ENCODE measurements around the gene OR4D6.

The OR4D6 gene

GRCh38 chr11:59423835-59424234, 32.9 kb upstream of the OR4D6 start:
- no peak overlapping the region for H3K18ac ChIP-seq (ENCODE audit: low read length)
- WGBS (ENCODE audit: extremely low coverage, insufficient coverage, low lambda C conversion rate) = no CpG with 5 or more reads among the region's 2 CpGs
- H3K4me2 ChIP-seq (ENCODE audit: low read length) = no peak overlapping the region
- H3K4me1 ChIP-seq (ENCODE audit: control insufficient read depth, low read depth, low read length) = peaks cover 4% of the 10 kb centered on the region
- H3K23ac ChIP-seq (ENCODE audit: low read length) = no peak overlapping the region
- no peaks in the 10 kb centered on the region for H3K79me2 ChIP-seq (ENCODE audit: control insufficient read depth, insufficient read depth, low read length)
- H3K56ac ChIP-seq (ENCODE audit: low read length) = no peak overlapping the region
- no peaks in the 10 kb centered on the region for H3K27me3 ChIP-seq (ENCODE audit: insufficient read depth, low read length, poor library complexity)
- no peak overlapping the region for H3K4me3 ChIP-seq (ENCODE audit: low read length)
- no peak overlapping the region for H2BK15ac ChIP-seq (replicated peaks; ENCODE audit: low read depth)
- H3K4ac ChIP-seq (ENCODE audit: low read depth, low read length) = no peak overlapping the region
- H4K5ac ChIP-seq (ENCODE audit: low read length) = no peak overlapping the region
- H2AK5ac ChIP-seq (ENCODE audit: low read length) = no peak overlapping the region
- no peak overlapping the region for H3K9ac ChIP-seq (ENCODE audit: low read length)
- H3K27ac ChIP-seq (ENCODE audit: low read depth, low read length) = no peak overlapping the region
- no peak overlapping the region for H2BK5ac ChIP-seq (ENCODE audit: low read length)
- H2BK120ac ChIP-seq (ENCODE audit: low read depth, low read length) = no peak overlapping the region
- H3K79me1 ChIP-seq (ENCODE audit: low read length) = no peaks in the 10 kb centered on the region
- no peaks in the 10 kb centered on the region for H3K36me3 ChIP-seq (ENCODE audit: control insufficient read depth, insufficient read depth, low read length)
- no peak overlapping the region for H4K8ac ChIP-seq (ENCODE audit: low read depth, low read length)
- DNase-seq = no peak

- H3K56ac ChIP-seq (ENCODE audit: low read length) = no peak overlapping the region
- DNase-seq = no peak
- H3K79me1 ChIP-seq (ENCODE audit: low read length) = no peaks in the 10 kb centered on the region
- H3K4me3 ChIP-seq (ENCODE audit: low read length) = no peak overlapping the region
- WGBS (ENCODE audit: extremely low coverage, insufficient coverage, low lambda C conversion rate) = no CpG with 5 or more reads among the region's 4 CpGs
- H3K18ac ChIP-seq (ENCODE audit: low read length) = no peak overlapping the region
- H3K9ac ChIP-seq (ENCODE audit: low read length) = no peak overlapping the region
- no peak overlapping the region for H2AK5ac ChIP-seq (ENCODE audit: low read length)
- H3K4me2 ChIP-seq (ENCODE audit: low read length) = no peak overlapping the region
- H2BK5ac ChIP-seq (ENCODE audit: low read length) = no peak overlapping the region
- peaks cover 4% of the 10 kb centered on the region for H3K4me1 ChIP-seq (ENCODE audit: control insufficient read depth, low read depth, low read length)
- no peaks in the 10 kb centered on the region for H3K36me3 ChIP-seq (ENCODE audit: control insufficient read depth, insufficient read depth, low read length)
- H3K79me2 ChIP-seq (ENCODE audit: control insufficient read depth, insufficient read depth, low read length) = no peaks in the 10 kb centered on the region
- H2BK120ac ChIP-seq (ENCODE audit: low read depth, low read length) = no peak overlapping the region
- no peak overlapping the region for H4K5ac ChIP-seq (ENCODE audit: low read length)
- H3K27ac ChIP-seq (ENCODE audit: low read depth, low read length) = no peak overlapping the region
- no peak overlapping the region for H3K23ac ChIP-seq (ENCODE audit: low read length)
- no peak overlapping the region for H2BK15ac ChIP-seq (replicated peaks; ENCODE audit: low read depth)
- no peaks in the 10 kb centered on the region for H3K27me3 ChIP-seq (ENCODE audit: insufficient read depth, low read length, poor library complexity)
- no peak overlapping the region for H3K4ac ChIP-seq (ENCODE audit: low read depth, low read length)
- H4K8ac ChIP-seq (ENCODE audit: low read depth, low read length) = no peak overlapping the region
Observed at GRCh38 chr11:59425131-59425530, 31.6 kb upstream of the OR4D6 start.

GRCh38 chr11:59426361-59427067, 30.2 kb upstream of the OR4D6 start, which contains the start of gene OR5A2:
Gene OR5A2, minus strand, starts transcription at chr11:59426413. Its CDS starts 3,460 bp downstream, at chr11:59422953.
- Histone ChIP-seq H2AK5ac (ENCODE audit: low read length) (no peak within 1 kb of the TSS), H3K56ac (ENCODE audit: low read length) (peak within 1 kb of the TSS; percentile 58), H3K9ac (ENCODE audit: low read length) (no peak within 1 kb of the TSS), H3K23ac (ENCODE audit: low read length) (no peak within 1 kb of the TSS), H3K4me2 (ENCODE audit: low read length) (no peak within 1 kb of the TSS), H3K4me1 (ENCODE audit: control insufficient read depth, low read depth, low read length) (peaks cover 4% of the 10 kb centered on the region), H4K5ac (ENCODE audit: low read length) (no peak within 1 kb of the TSS), H3K27ac (ENCODE audit: low read depth, low read length) (peak within 1 kb of the TSS; percentile 54), H3K4ac (ENCODE audit: low read depth, low read length) (peak within 1 kb of the TSS; percentile 52), H3K27me3 (ENCODE audit: insufficient read depth, low read length, poor library complexity) (no peaks in the 10 kb centered on the region), H4K8ac (ENCODE audit: low read depth, low read length) (no peak within 1 kb of the TSS), H2BK120ac (ENCODE audit: low read depth, low read length) (peak within 1 kb of the TSS; percentile 45), H3K4me3 (ENCODE audit: low read length) (no peak within 1 kb of the TSS), H3K79me1 (ENCODE audit: low read length) (no peaks in the 10 kb centered on the region), H3K36me3 (ENCODE audit: control insufficient read depth, insufficient read depth, low read length) (no peaks in the 10 kb centered on the region), H3K18ac (ENCODE audit: low read length) (peak within 1 kb of the TSS; percentile 1), H3K79me2 (ENCODE audit: control insufficient read depth, insufficient read depth, low read length) (no peaks in the 10 kb centered on the region), H2BK5ac (ENCODE audit: low read length) (peak within 1 kb of the TSS; percentile 2), H2BK15ac (replicated peaks; ENCODE audit: low read depth) (no peak within 1 kb of the TSS)
- no CpG with 5 or more reads among the region's 5 CpGs for WGBS (ENCODE audit: extremely low coverage, insufficient coverage, low lambda C conversion rate)
- peak; percentile 92 for DNase-seq

- H3K4me3 ChIP-seq (ENCODE audit: low read length) = no peak overlapping the region
- no peak overlapping the region for H3K56ac ChIP-seq (ENCODE audit: low read length)
- no peak overlapping the region for H3K27ac ChIP-seq (ENCODE audit: low read depth, low read length)
Observed at GRCh38 chr11:59427068-59427382, 29.7 kb upstream of the OR4D6 start.

GRCh38 chr11:59429924-59430516, 26.7 kb upstream of the OR4D6 start:
- Histone ChIP-seq H3K36me3 (ENCODE audit: control insufficient read depth, insufficient read depth, low read length) (no peaks in the 10 kb centered on the region), H3K18ac (ENCODE audit: low read length) (no peak overlapping the region), H3K56ac (ENCODE audit: low read length) (no peak overlapping the region), H3K23ac (ENCODE audit: low read length) (no peak overlapping the region), H3K9ac (ENCODE audit: low read length) (no peak overlapping the region), H4K5ac (ENCODE audit: low read length) (no peak overlapping the region), H3K79me1 (ENCODE audit: low read length) (no peaks in the 10 kb centered on the region), H4K8ac (ENCODE audit: low read depth, low read length) (no peak overlapping the region), H3K27ac (ENCODE audit: low read depth, low read length) (no peak overlapping the region), H2BK15ac (replicated peaks; ENCODE audit: low read depth) (no peak overlapping the region), H2AK5ac (ENCODE audit: low read length) (no peak overlapping the region), H2BK120ac (ENCODE audit: low read depth, low read length) (no peak overlapping the region), H3K4ac (ENCODE audit: low read depth, low read length) (no peak overlapping the region), H3K4me2 (ENCODE audit: low read length) (no peak overlapping the region), H2BK5ac (ENCODE audit: low read length) (no peak overlapping the region), H3K79me2 (ENCODE audit: control insufficient read depth, insufficient read depth, low read length) (no peaks in the 10 kb centered on the region), H3K4me1 (ENCODE audit: control insufficient read depth, low read depth, low read length) (peaks cover 4% of the 10 kb centered on the region), H3K4me3 (ENCODE audit: low read length) (no peak overlapping the region), H3K27me3 (ENCODE audit: insufficient read depth, low read length, poor library complexity) (no peaks in the 10 kb centered on the region)
- DNase-seq = peak; percentile 77
- 100% methylated on average over 1 of the region's 4 CpGs for WGBS (ENCODE audit: extremely low coverage, insufficient coverage, low lambda C conversion rate)

More at GRCh38 chr11:59427068-59427382, 29.7 kb upstream of the OR4D6 start:
- Histone ChIP-seq H4K5ac (ENCODE audit: low read length) (no peak overlapping the region), H4K8ac (ENCODE audit: low read depth, low read length) (no peak overlapping the region), H3K79me1 (ENCODE audit: low read length) (no peaks in the 10 kb centered on the region), H3K9ac (ENCODE audit: low read length) (no peak overlapping the region), H3K79me2 (ENCODE audit: control insufficient read depth, insufficient read depth, low read length) (no peaks in the 10 kb centered on the region), H3K4me2 (ENCODE audit: low read length) (no peak overlapping the region), H3K36me3 (ENCODE audit: control insufficient read depth, insufficient read depth, low read length) (no peaks in the 10 kb centered on the region), H3K18ac (ENCODE audit: low read length) (no peak overlapping the region), H3K27me3 (ENCODE audit: insufficient read depth, low read length, poor library complexity) (no peaks in the 10 kb centered on the region), H3K4me1 (ENCODE audit: control insufficient read depth, low read depth, low read length) (peaks cover 4% of the 10 kb centered on the region), H3K4ac (ENCODE audit: low read depth, low read length) (no peak overlapping the region), H2AK5ac (ENCODE audit: low read length) (no peak overlapping the region), H3K23ac (ENCODE audit: low read length) (no peak overlapping the region), H2BK120ac (ENCODE audit: low read depth, low read length) (no peak overlapping the region), H2BK15ac (replicated peaks; ENCODE audit: low read depth) (no peak overlapping the region), H2BK5ac (ENCODE audit: low read length) (no peak overlapping the region)
- DNase-seq = peak; percentile 46

GRCh38 chr11:59436169-59436568, 20.6 kb upstream of the OR4D6 start, which contains the start of gene OR5A1:
Gene OR5A1, plus strand, starts transcription at chr11:59436469. Its CDS starts 6,700 bp downstream, at chr11:59443169.
- no peaks in the 10 kb centered on the region for H3K79me1 ChIP-seq (ENCODE audit: low read length)
- H3K79me2 ChIP-seq (ENCODE audit: control insufficient read depth, insufficient read depth, low read length) = no peaks in the 10 kb centered on the region
- H2AK5ac ChIP-seq (ENCODE audit: low read length) = no peak within 1 kb of the TSS
- H3K36me3 ChIP-seq (ENCODE audit: control insufficient read depth, insufficient read depth, low read length) = no peaks in the 10 kb centered on the region
- H3K4ac ChIP-seq (ENCODE audit: low read depth, low read length) = no peak within 1 kb of the TSS
- H3K4me1 ChIP-seq (ENCODE audit: control insufficient read depth, low read depth, low read length) = no peaks in the 10 kb centered on the region
- H3K4me2 ChIP-seq (ENCODE audit: low read length) = no peak within 1 kb of the TSS
- no peak within 1 kb of the TSS for H3K18ac ChIP-seq (ENCODE audit: low read length)
- H2BK5ac ChIP-seq (ENCODE audit: low read length) = no peak within 1 kb of the TSS
- no peak within 1 kb of the TSS for H2BK15ac ChIP-seq (replicated peaks; ENCODE audit: low read depth)
- no peaks in the 10 kb centered on the region for H3K27me3 ChIP-seq (ENCODE audit: insufficient read depth, low read length, poor library complexity)
- no peak within 1 kb of the TSS for H3K27ac ChIP-seq (ENCODE audit: low read depth, low read length)
- H3K23ac ChIP-seq (ENCODE audit: low read length) = no peak within 1 kb of the TSS
- H3K56ac ChIP-seq (ENCODE audit: low read length) = no peak within 1 kb of the TSS
- H3K4me3 ChIP-seq (ENCODE audit: low read length) = no peak within 1 kb of the TSS
- H4K5ac ChIP-seq (ENCODE audit: low read length) = no peak within 1 kb of the TSS
- WGBS (ENCODE audit: extremely low coverage, insufficient coverage, low lambda C conversion rate) = no CpG with 5 or more reads among the region's 3 CpGs
- no peak within 1 kb of the TSS for H3K9ac ChIP-seq (ENCODE audit: low read length)
- no peak within 1 kb of the TSS for H2BK120ac ChIP-seq (ENCODE audit: low read depth, low read length)
- no peak for DNase-seq
- H4K8ac ChIP-seq (ENCODE audit: low read depth, low read length) = no peak within 1 kb of the TSS
